CD4-positive, alpha-beta T cell treated with Interleukin-4 for 1 hour (primary cell): Measurements from ENCODE around the gene MAST3.
"Not testable (repeated sequence)": the region's sequence is repeated elsewhere in the genome, so short reads cannot be mapped to it uniquely, and the experiment has no call there.

Source experiments
- DNase-seq, 2 donors: peaks; one replicate each; pipeline ENCODE4 v3.0.0-alpha.2; 2020 to 2022

The MAST3 gene

GRCh38 chr19:18089096-18089541, 8.5 kb upstream of the MAST3 start:
- peak; percentile 82 to 83 for DNase-seq

- no peak for DNase-seq
These were observed 7.9 kb upstream of the MAST3 start for GRCh38 chr19:18089726-18090125.

- DNase-seq = no peak
These were observed 6.9 kb upstream of the MAST3 start for GRCh38 chr19:18090545-18091216.

GRCh38 chr19:18091217-18091608, 6.4 kb upstream of the MAST3 start:
- peak; percentile 87 for DNase-seq

GRCh38 chr19:18093439-18094161, 4.0 kb upstream of the MAST3 start:
- DNase-seq = peak in 1 of 2 donors; percentile 27

GRCh38 chr19:18096258-18096657, 1.3 kb upstream of the MAST3 start:
- no peak for DNase-seq

GRCh38 chr19:18097993-18098890, 664 bp downstream of the MAST3 start:
- DNase-seq = no peak

GRCh38 chr19:18098891-18099622, 1.5 kb downstream of the MAST3 start:
- peak; percentile 57 to 71 for DNase-seq

- no peak for DNase-seq
These were observed 2.0 kb downstream of the MAST3 start for GRCh38 chr19:18099623-18099995.

- DNase-seq = no peak
These were observed 3.1 kb downstream of the MAST3 start for GRCh38 chr19:18100710-18101109.

- no peak for DNase-seq
These were observed 3.7 kb downstream of the MAST3 start for GRCh38 chr19:18101268-18101667.

- no peak for DNase-seq
These were observed 5.5 kb downstream of the MAST3 start for GRCh38 chr19:18102916-18103542.

GRCh38 chr19:18104793-18105131, 7.2 kb downstream of the MAST3 start:
- no peak for DNase-seq

- not testable (repeated sequence) for DNase-seq
These were observed 7.7 kb downstream of the MAST3 start for GRCh38 chr19:18105259-18105658.

GRCh38 chr19:18107235-18107634, 9.7 kb downstream of the MAST3 start:
- no peak for DNase-seq

- DNase-seq = no peak
These were observed 11.3 kb downstream of the MAST3 start for GRCh38 chr19:18108897-18109296.

- no peak for DNase-seq
These were observed 11.8 kb downstream of the MAST3 start for GRCh38 chr19:18109341-18109732.

- DNase-seq = peak in 1 of 2 donors; percentile 48
These were observed 12.4 kb downstream of the MAST3 start for GRCh38 chr19:18109733-18110608.

GRCh38 chr19:18110609-18111232, 13.1 kb downstream of the MAST3 start:
- no peak for DNase-seq

- DNase-seq = peak; percentile 81 to 83
These were observed 15.5 kb downstream of the MAST3 start for GRCh38 chr19:18112989-18113478.

- DNase-seq = no peak
These were observed 16.2 kb downstream of the MAST3 start for GRCh38 chr19:18113827-18114226.
